ENCODE data around the gene SHOX.
"Not testable (repeated sequence)": the region's sequence is repeated elsewhere in the genome, so short reads cannot be mapped to it uniquely, and the experiment has no call there.

The SHOX gene

GRCh38 chrX:630612-631496, at the start of gene SHOX:
TSS of gene SHOX (plus strand) at chrX:630791. CDS start at chrX:630898, 107 bp downstream.
- no peak for DNase-seq (ENCODE audit: low spot score)

GRCh38 chrX:581066-581465, 49.5 kb upstream of the SHOX start:
- DNase-seq (ENCODE audit: low spot score): no peak

DNA sequence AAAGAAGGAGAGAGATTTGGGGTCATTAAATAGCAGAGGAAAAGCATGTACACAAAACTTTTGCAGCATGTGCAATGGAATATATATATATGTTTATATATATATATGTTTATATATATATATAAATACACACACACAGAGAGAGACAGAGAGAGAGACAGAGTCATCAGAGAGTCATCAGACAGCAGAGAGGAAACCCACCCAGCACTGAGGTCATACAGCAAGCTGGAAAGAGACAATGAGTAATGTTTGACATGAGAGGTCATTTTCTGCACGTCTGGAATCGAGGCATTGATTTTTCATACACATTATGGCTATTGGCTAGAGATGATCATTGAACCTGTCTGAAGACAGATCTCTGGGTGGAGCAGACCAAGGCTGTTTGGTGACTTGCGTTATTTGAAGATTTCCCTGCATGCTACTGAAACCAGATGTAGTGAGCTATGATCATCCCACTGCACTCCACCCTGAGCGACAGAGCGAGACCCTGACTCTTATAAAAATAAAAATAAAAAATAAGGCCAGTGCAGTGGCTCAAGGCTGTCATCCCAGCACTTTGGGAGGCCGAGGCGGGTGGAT, 48.8 kb upstream of the SHOX start:
- DNase-seq (ENCODE audit: low spot score): no peak

- no peak for DNase-seq (ENCODE audit: low spot score)
Measured at GRCh38 chrX:584572-584971, 46.0 kb upstream of the SHOX start.

- no peak for DNase-seq (ENCODE audit: low spot score)
Measured at GRCh38 chrX:585115-585808, 45.3 kb upstream of the SHOX start.

- DNase-seq (ENCODE audit: low spot score): no peak
Measured at GRCh38 chrX:586351-586750, 44.2 kb upstream of the SHOX start.

GRCh38 chrX:589261-589660, 41.3 kb upstream of the SHOX start:
- not testable (repeated sequence) for DNase-seq (ENCODE audit: low spot score)

DNA sequence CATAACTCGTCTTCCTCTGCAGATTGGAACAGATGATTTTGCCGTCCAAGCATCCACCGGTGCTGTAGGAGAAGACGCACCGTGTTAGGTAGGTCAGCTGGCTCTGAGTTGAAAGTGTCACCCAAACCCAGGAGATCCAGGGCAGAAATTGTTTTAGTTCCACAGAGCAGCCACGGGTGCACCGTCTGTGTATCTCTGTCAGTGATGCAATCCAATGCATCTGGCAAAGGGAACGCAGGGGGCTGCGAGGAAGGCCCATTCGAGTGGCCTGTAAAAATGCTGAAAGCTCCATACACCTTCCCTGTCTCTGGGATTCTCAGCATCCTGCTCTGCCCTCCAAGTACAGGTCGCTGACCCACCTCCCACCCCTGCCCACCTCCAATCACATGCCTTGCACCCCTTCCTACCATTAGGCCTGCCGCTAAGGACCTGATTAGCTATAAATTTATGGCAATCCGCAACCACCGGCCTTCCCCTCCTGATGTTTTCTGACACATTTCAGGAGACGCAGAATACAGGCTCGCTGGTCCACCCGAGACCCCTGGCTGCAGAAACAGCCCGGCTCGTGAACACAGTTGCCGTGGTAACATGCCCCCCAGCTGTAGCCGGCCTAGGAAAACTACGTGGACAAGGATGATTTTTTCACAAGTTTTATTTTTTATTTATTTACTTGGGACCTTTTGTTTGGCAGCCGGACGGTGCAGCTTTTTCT, 39.7 kb upstream of the SHOX start:
- DNase-seq (ENCODE audit: low spot score): no peak

- DNase-seq (ENCODE audit: low spot score): no peak
Measured at GRCh38 chrX:599837-600715, 30.5 kb upstream of the SHOX start.

DNA sequence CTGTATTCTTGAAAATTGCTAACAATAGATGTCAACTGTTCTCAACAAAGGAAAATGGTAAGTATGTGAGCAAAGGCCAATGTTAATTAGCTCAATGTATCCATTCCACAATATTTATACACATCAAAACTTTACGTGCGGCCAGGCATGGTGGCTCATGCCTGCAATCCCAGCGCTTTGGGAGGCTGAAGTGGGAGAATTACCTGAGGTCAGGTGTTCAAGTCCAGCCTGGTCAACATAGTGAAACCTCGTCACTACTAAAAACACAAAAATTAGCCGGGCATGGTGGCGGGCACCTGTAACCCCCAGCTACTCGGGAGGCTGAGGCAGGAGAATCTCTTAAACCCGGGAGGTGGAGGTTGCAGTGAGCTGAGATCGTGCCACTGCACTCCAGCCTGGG, 27.6 kb upstream of the SHOX start:
- not testable (repeated sequence) for DNase-seq (ENCODE audit: low spot score)

GRCh38 chrX:604616-605015, 26.0 kb upstream of the SHOX start:
- not testable (repeated sequence) for DNase-seq (ENCODE audit: low spot score)

DNA sequence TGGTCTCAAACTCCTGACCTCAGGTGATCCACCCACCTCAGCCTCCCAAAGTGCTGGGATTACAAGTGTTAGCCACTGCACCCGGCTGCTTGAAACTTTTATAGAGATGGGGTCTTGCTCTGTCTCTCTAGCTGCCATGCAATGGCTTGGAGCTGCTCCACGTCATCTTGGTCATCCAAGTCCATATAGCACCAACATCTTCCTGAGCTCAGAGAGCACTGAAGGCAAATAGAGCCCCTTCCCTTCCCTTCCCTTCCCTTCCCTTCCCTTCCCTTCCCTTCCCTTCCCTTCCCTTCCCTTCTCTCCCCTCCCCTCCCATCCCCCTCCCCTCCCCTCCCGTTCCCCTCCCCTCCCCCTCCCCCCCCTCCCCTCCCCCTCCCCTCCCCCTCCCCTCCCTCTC, 22.5 kb upstream of the SHOX start:
- not testable (repeated sequence) for DNase-seq (ENCODE audit: low spot score)

- DNase-seq (ENCODE audit: low spot score): no peak
Measured at GRCh38 chrX:614136-614535, 16.5 kb upstream of the SHOX start.

GRCh38 chrX:617401-617800, 13.2 kb upstream of the SHOX start:
- no peak for DNase-seq (ENCODE audit: low spot score)

GRCh38 chrX:617891-618290, 12.7 kb upstream of the SHOX start:
- no peak for DNase-seq (ENCODE audit: low spot score)

- not testable (repeated sequence) for DNase-seq (ENCODE audit: low spot score)
Measured at GRCh38 chrX:618304-618703, 12.3 kb upstream of the SHOX start.

GRCh38 chrX:618761-619450, 11.7 kb upstream of the SHOX start:
- no peak for DNase-seq (ENCODE audit: low spot score)

DNA sequence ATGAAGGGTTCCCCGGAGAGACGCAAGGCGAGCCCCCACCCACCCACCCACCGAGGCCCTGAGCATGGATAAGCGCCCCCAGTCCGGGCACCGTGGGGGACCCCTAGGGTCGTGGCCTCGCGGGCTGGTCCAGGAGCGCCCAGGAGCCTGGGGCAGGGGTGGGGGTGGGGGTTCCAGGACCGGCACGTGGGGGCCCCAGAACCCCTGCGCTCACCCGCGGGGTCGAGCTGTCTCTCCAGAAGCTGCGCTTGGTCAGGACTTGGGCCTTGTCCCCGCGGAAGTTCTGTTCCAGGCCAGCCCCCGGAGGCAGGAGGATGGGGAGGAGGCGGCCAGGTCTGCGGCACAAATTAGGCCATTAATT, 11.2 kb upstream of the SHOX start:
- no peak for DNase-seq (ENCODE audit: low spot score)

DNA sequence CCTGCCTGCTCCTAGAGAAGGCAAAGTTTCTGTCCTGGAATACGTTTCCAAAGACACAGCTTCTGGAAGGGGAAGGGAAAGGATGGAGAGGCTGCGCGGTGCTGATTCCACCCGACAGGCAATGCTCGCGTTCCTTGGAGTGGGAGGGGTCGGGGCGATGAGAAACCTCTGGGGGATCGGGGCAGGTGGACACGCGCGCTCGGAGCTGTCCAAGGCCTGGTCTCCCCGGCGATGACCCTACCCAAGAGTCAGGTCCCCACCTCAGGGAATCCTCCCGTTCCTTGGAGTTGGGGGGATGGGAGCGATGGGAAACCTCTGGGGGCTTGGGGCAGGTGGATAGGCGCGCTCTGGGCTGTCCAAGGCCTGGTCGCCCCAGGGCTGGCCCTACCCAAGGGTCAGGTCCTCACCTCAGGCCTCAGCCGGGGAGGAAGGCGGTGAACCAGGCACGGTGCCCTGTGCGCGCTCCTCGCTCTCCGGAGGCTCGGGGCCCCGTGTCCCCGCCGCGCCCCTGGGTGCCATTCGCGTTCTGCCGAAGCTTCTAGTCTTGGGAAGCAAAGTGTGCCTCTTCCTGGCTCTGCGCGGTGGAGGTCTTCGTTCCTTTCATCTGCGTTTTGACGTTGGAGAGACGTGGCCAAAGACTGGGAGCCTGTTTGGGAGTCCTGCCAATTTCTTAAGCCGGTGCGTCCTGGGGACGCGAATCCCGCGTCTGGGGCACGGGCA, 10.6 kb upstream of the SHOX start:
- no peak for DNase-seq (ENCODE audit: low spot score)

Measured in globus pallidus (tissue), 1 donor.